Endothelial cell of umbilical vein (primary cell): Measurements from ENCODE around the gene MRPL4.

Source experiments
- CTCF ChIP-seq, 2 donors: IDR thresholded peaks; 1 replicate in 1 of 2; 2 replicates in 1 of 2; pipeline ENCODE4 v1.5.1; 2011; ENCODE audit warnings: low read length in 2 of 2, mild to moderate bottlenecking in 2 of 2, moderate library complexity in 2 of 2, control low read depth in 1 of 2, inconsistent platforms in 1 of 2, low read depth in 1 of 2; ENCODE audit not compliant: insufficient read depth in 1 of 2; ENCODE audit errors: extremely low read depth in 1 of 2
- POLR2A ChIP-seq: IDR thresholded peaks from 2 replicates; pipeline ENCODE4 v1.6.1; 2012; ENCODE audit warnings: low read depth, mild to moderate bottlenecking, control low read depth, low read length
- TF ChIP-seq, protein P1 (sequence below): IDR thresholded peaks from 2 replicates; pipeline ENCODE4 v1.6.1; 2011; ENCODE audit not compliant: insufficient read depth, insufficient read length

DNA sequence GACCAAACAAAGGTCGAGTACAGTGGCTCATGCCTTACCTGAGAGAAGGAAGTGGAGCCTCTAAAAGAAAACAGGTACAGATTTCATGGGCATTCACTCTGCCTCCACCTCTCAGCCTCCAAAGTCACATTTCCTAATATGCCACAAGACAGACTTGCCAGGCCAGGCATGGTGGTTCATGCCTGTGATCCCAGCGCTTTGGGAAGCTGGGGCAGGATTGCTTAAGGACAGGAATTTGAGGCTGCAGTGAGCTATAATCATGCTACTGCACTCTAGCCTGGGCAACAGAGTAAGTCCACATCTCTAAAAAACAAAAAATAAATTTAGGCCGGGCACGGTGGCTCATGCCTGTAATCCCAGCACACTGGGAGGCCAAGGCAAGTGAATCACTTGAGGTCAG is 46.4 kb upstream of the MRPL4 start:
- TF ChIP-seq CTCF (IDR thresholded peaks at IDR 0.05; ENCODE audit: extremely low read depth in 1 of 2, insufficient read depth in 1 of 2, low read depth in 1 of 2, low read length in 2 of 2) (no peak), POLR2A (no peak)
- TF ChIP-seq, protein P1, sequence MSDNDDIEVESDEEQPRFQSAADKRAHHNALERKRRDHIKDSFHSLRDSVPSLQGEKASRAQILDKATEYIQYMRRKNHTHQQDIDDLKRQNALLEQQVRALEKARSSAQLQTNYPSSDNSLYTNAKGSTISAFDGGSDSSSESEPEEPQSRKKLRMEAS, result no peak
